GM23338 (cell line): Measurements from ENCODE around the gene MPP3.

Experiments
- EZH2phosphoT487 ChIP-seq: fragments of 200-600 bp; sonication (generic); IDR thresholded peaks from one replicate; pipeline ENCODE4 v1.8.1; 2018; ENCODE audit warnings: antibody characterized with exemption; ENCODE audit not compliant: unreplicated experiment
- POLR2AphosphoS5 ChIP-seq: IDR thresholded peaks from 2 replicates; pipeline ENCODE4 v1.6.1; 2016; ENCODE audit warnings: antibody characterized with exemption, low read depth
- TF ChIP-seq, protein P1 (sequence below), 2 experiments: fragments of 200-600 bp in 1 of 2; sonication (generic) in 1 of 2; conservative IDR thresholded peaks; 2 replicates each; pipeline versions ENCODE4 v1.5.1 to v1.6.1; 2016 to 2017; ENCODE audit warnings: antibody characterized with exemption in 2 of 2, low read depth in 2 of 2, mild to moderate bottlenecking in 2 of 2, moderate library complexity in 1 of 2

DNA sequence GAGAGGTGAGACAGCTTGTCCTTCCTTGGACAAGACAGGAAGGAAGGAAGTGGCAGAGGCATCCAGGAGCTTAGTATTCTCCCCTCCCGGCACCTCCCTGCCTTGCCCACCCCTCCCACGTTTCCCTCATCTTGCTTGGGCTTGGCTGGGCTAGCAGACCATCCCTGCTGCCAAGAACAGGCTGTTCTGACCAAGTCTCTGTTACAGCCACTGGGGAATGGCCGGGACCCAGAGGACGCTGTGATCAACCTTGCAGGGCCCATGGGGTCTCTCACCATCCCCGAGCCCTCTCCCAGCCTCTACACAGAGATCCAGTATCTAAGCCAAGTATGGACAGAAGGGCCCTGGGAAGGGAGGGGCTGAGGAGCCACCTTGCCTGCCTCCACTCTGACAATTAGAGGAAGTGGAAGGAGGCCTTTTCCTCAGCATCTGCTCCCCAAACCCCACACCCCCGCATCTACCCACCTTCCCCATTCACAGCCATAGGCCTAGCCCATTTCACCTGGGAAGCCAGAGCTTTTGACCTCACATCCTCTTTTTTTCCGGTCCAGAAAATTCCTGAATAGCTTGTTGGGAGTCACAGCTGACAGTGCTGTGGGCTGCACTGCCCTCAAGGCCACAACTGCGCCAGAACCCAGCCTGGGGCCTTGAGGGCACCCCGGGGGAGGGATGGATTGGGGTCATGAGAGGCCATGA, 28.1 kb upstream of the MPP3 start:
- TF ChIP-seq POLR2AphosphoS5 (no peak), EZH2phosphoT487 (no peak)
- TF ChIP-seq, protein P1, sequence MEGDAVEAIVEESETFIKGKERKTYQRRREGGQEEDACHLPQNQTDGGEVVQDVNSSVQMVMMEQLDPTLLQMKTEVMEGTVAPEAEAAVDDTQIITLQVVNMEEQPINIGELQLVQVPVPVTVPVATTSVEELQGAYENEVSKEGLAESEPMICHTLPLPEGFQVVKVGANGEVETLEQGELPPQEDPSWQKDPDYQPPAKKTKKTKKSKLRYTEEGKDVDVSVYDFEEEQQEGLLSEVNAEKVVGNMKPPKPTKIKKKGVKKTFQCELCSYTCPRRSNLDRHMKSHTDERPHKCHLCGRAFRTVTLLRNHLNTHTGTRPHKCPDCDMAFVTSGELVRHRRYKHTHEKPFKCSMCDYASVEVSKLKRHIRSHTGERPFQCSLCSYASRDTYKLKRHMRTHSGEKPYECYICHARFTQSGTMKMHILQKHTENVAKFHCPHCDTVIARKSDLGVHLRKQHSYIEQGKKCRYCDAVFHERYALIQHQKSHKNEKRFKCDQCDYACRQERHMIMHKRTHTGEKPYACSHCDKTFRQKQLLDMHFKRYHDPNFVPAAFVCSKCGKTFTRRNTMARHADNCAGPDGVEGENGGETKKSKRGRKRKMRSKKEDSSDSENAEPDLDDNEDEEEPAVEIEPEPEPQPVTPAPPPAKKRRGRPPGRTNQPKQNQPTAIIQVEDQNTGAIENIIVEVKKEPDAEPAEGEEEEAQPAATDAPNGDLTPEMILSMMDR (conservative IDR thresholded peaks at IDR 0.05; ENCODE audit: low read depth in 2 of 2): no peak
